ENCODE results near the gene CIDEB.
"Not testable (repeated sequence)": the region's sequence is repeated elsewhere in the genome, so short reads cannot be mapped to it uniquely, and the experiment has no call there.

CIDEB gene, protein sequence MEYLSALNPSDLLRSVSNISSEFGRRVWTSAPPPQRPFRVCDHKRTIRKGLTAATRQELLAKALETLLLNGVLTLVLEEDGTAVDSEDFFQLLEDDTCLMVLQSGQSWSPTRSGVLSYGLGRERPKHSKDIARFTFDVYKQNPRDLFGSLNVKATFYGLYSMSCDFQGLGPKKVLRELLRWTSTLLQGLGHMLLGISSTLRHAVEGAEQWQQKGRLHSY

DNA sequence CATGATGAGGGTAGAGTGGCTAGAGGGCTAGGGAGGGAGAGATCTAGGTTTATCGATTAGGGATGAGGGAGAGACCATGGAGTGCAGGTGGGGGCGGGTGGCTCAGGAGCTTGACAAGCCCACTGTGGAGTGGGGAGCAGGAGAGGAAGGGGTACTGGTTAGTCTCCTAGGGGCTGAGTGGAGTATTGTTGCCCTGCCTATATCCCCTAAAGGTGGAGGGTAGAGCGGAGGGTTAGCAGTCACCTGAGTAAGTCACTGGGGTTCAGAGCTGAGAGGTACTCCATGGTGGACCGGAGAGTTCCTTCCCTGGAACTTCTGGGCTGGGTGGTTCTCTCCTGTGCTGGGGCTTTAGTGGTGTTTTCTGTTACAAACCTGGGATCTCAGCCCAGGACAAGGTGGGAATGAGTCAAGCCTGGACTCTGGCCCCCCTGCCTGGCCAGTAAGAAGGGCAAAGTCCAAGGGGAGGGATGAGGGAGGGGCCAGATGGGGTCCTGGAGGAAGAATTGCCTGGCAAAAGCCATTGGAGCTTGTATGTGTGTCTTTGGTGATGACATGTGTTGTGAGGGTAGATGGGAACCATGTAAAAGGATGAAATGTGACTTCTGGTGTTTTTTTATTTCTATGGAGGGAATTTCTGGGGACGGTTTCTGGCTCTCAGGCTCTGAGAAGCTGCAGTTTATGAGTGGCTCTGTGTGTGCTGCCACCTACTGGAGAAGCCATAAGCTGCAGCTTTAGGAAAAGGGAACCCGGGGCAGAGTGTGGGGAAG lies at the start of gene CIDEB:
TSS of gene CIDEB (minus strand) at position 403 of the 767 bp plus-strand sequence. CDS start at position 284, 119 bp downstream.
- peak; percentile 57 for DNase-seq

DNA sequence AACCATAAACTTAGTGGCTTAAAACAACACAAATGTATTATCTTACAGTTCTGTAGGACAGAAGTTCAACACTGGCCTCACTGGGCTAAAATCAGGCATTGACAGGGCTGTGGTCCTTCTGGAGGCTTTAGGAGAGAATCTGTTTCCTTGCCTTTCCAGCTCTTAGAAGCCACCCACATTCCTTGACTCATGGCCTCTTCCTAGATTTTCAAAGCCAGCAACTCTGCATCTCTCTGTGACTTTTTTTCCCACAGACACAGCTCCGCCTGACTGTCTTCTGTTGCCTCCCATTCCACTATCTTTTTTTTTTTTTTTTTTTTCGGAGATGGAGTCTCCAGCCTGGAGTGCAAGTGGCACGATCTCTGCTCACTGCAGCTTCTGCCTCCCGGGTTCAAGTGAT lies 48.4 kb upstream of the CIDEB start:
- no peak for DNase-seq

DNA sequence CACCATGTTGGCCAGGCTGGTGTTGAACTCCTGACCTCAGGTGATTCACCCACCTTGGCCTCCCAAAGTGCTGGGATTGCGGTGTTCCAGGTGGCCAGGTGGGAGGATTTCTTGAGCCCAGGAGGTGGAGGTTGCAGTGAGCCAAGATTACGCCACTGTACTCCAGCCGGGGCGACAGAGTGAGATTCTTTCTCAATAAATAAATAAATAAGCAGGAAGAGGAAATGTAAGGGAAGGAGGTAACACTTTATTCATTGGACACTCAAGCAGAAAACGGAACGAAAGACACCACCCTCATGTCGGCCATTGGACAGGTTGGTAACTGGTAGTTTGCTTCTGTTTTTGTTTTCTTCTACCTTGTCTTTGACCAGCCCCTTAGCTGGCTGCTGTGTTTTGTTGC lies 47.2 kb upstream of the CIDEB start:
- no peak for DNase-seq

DNA sequence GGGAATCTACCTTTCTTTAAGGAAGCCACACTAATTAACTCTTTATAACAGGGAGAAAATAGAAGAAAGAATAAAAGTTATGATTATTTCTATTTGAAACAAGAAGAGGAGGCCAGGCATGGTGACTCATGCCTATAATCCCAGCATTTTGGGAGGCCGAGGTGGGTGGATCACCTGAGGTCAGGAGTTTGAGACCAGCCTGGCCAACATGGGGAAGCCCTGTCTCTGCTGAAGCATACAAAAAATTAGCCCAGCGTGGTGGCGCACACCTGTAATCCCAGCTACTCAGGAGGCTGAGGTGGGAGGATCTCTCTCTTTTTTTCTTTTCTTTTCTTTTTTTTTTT lies 46.7 kb upstream of the CIDEB start:
- DNase-seq, result not testable (repeated sequence)

DNA sequence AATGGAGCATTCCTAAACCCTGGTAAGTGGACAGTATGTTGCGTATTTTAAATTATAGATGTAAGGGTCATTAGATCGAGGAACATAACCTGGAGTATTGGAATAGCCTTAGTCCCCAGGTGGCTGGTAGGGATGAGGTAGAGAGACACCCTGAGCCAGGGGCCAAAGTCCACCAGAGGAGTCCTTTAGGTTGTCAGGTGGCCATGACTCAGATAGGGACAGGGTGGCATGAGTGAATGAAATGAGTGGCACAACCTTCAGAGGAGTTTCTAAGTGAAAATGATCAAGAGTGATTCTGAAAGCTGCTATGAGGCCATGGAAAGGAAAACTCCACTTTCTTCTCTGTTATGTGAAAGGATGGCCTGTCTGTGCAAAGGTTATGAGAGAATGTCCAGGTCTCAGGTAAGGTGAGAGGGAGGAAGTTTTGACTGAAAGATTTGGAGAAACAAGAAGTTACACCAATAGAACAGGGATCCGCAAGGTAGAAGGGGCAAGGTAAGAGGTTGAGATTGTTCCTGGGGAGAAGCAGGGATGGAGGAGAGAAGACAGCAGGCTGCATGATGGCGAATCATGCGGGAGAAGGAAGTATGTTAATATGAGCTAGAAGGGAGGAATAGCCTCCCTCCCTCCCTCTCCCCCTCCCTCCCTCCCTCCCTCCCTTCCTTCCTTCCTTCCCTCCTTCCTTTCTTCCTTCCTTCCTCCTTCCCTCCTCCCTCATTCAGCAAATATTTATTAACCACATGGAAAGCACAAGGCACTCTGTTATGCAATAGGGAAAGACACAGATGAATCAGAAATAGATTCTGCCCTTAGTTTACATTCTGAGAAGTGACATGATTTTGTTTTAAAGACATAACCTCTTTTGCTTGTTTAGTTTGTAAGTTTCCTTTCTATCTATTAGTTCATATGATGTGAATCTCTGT lies 46.0 kb upstream of the CIDEB start:
- DNase-seq, result no peak

DNA sequence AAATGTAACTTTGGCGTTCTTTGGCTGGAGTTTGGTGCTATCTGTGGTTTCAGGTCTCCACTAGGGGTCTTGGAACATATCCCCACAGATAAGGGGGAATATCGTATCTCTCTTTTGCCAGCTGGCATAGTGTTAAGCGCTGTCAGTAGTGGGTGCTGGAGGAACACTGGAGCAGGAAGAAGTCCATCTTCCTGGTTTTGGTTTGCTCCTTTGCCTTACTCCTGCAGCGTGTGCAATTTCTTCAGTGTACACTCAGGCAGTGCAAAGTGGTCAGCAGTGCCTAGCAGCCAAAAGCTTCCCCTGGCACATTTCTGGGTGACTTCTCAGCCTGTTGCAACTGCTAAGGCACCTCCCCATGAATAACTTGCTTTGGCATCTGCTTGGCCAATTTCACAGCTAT lies 43.7 kb upstream of the CIDEB start:
- no peak for DNase-seq

DNA sequence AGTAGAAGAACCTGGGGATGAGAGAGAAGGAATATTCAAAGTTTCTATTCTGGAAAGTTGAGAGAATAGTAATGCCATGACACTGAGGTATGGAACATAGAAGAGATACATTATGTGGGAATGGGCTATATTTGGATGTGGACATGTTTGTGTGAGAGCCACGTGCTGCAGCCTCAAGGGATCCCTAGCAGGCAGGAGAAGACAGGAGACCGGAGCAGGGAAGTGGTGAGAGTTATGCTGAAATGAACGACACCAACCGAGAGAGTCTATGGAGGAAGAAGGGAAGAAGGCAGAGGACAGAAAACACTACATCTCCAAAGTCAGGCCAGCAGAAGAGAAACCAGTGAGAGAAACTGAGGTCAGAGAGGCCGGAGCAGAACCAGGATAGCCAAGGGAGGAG lies 42.0 kb upstream of the CIDEB start:
- no peak for DNase-seq

DNA sequence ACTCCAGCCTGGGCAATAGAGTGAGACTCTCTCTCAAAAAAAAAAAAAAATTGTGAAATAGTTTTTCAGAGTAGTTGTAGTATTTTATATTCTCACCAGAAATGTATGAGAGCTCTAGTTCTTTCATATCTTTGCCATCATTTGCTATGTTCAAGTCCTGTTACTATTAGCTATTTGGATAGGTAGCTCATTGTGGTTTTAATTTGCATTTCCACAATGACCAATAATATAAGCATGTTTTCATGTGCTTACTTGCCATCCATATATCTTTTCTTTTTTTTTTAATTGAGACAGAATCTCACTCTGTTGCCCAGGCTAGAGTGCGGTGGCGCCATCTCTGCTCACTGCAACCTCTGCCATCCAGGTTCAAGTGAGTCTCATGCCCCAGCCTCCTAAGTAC lies 40.4 kb upstream of the CIDEB start:
- DNase-seq, result no peak

DNA sequence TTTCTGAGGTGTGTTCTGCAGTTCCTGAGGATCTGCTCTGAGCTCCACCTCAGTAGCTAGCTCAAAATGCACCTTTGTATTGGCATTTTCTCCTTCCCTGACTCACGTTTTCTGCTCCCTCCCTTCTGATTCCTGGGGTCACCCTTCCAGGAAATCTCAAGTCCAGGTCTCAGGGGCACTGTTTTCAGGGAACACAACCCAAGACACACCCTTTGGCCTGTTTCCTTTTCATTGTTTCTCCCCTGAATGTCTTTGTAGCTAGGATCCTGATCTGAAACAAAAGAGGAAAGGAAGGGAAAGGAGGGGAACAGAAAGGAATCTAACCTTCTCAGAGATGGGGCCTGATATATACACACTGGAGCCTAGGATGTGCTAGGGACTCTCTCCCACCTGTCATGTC lies 39.4 kb upstream of the CIDEB start:
- no peak for DNase-seq

DNA sequence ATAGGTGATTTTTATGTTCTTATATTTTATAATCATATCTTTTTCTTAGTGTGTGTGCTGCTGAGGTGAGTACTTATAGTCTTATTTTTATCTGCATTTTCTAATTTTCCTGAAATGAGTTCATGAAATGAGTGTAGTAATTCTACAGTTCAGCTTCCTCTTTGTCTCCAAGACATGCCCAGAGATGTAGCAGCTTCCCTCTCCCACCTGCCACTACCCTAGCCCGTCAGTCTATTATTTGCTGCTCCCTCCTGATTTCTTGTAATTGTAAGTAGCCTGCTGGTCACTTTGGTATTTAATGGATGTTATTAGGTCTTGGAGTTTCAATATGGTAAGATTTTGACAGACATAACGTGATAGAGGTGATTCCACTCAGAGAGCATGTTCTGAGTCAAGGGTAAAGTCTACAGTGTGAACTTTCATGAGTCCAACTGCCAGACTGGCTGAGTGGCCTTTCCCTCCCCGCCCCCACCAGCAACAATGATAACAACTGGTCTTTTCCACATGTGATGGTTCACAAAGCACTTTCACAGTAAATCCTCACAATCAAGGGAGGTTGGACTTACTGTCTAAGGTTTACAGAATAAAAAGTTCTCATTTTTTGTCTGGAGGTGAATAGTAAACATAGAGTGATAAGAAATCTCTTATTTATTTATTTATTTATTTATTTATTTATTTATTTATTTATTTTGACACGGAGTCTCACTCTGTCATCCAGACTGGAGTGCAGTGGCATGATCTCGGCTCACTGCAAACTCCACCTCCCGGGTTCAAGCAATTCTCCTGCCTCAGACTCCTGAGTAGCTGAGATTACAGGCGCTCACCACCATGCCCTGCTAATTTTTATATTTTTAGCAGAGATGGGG lies 36.3 kb upstream of the CIDEB start:
- DNase-seq, result no peak

DNA sequence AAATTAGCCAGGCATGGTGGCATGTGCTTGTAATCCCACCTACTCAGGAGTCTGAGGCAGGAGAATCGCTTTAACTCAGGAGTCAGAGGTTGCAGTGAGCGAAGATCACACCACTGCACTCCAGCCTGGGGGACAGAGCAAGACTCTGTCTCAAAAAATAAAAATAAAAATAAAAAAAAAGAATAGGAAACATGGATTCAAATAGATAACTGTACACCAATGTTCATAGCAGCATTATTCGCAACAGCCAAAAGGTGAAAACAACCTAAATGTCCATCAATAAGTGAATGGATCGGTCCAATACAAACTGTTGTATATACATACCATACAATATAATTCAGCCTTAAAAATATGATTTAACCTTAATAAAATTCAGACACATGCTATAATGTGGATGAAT lies 35.1 kb upstream of the CIDEB start:
- no peak for DNase-seq

DNA sequence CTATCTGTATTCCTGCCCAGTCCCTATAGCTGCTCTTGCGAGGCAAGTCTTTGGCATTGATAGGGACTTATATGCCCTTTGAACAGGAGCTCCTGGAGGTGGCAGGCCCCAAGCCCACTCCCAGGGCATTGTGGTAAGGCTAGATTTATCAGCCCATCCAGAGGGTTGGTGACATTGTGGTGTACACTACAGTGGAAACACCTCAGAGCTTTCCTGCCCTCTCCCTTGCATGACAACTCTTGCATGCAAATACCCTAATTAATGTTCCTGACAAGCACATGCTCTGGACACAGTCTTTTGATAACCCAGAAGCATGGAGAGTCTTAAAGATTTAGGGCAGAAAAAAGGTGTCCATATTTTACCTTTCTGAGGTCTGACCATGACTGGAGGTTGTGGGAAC lies 32.8 kb upstream of the CIDEB start:
- DNase-seq, result no peak

DNA sequence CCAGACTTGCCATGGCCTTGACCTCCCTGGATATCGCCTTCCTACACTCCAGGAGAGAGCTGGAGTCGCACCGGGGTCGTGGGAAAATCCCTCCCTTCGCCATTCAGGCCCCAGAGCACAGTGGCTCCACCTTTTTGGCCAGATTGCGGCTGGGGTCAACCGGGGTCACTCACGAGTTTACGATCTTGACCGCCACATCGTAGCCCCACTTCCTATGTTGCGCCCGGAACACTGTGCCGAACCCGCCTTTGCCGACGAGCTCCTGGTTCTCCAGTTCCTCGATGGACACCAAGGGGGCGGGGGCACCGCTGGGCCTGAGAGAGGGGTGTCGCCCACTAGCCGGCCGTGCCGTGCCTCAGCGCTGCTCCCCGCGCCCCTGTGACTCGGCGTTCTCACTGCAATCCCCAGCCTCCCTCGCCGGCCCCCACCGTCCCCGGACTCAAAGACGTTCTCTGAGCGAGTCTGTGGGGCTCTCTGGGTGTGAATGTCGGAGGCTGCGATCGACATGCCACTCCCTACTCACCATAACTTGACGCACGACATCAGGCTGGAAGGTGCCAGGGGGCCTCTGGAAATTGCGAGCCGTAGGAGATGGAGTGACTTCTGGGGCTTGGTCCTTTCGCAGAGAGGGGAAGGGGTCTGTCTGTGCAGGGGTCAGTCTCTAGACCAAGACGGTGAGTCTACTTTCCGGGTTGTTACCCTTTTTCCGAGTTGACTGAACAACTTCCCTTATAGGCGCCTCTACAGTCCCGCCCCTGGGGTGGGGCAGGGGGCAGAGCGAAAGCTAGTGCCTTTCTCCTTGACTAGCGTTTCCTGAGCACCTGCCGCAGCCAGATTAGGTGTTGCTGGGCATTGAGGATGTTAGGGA lies 31.7 kb upstream of the CIDEB start, which contains the start of gene RIPK3:
TSS of gene RIPK3 (minus strand) at position 708 of the 868 bp plus-strand sequence. CDS start at position 543, 165 bp downstream.
- DNase-seq, result peak; percentile 65

DNA sequence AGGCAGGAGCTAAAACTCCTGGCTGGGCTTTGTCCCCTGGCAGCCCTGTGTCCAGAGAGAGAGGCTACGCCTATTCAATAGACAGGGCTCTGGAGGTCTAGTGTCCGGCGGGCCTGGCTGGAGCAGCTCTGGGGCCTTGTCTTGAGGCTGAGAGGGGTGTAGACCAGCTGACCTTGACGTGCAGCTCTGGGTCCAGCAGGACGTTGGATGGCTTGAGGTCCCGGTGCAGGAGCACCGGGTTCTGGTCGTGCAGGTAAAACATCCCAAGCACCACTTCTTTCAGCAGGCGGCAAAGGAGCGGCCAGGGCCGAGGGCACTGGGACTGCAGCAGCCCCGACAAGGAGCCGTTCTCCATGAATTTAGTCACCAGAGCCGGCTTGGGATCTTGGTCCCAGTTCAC lies 31.1 kb upstream of the CIDEB start:
- no peak for DNase-seq

DNA sequence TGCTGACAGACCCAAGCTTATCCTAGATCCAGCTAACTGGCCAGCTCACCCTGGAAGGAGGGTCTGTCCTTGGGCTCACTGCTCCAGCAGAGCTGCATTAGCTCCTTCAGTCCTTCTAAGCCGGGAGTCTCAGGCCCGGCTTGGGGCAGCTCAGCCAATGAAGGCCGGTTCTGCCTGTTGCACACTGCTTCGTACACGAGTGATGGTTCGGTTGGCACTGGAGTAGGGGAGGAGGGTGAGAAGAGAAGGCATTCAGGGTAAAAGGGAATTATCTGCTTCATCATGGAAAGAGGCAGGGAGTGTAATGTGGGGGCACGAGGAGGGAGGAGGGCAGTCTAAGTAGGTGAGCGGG lies 30.0 kb upstream of the CIDEB start:
- DNase-seq, result no peak

DNA sequence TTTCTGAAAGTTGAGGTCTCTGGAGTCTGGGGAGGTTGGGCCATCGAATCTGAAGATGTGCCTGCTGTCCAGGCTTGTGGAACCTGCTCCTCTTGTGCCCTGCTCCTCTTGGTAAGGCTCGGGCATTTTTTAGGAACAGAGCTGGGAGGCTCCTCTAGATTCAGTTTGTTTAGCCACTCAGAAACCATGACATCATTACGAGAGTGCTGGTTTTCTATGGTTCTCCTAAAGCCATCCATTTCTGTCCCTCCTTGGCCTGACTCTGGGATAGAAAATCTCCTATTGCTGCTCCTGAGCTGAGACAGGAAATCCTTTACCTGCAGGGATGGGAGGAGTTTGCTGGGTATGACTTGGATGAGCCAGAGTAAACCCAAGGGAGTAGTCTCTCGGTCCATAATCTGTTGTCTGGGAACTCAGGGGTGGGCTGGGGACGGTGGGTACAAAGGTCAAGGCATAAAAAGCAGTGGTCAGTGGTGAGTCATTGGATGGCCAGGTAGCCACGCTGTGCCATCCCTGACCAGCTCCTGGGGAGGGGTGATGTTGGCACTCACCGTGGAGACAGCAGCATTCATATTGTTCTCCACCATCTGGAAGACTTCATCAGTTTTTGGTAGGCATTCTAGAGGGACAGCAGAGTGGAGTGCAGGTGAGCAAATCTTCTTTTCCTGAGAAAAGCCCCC lies 29.5 kb upstream of the CIDEB start:
- no peak for DNase-seq

DNA sequence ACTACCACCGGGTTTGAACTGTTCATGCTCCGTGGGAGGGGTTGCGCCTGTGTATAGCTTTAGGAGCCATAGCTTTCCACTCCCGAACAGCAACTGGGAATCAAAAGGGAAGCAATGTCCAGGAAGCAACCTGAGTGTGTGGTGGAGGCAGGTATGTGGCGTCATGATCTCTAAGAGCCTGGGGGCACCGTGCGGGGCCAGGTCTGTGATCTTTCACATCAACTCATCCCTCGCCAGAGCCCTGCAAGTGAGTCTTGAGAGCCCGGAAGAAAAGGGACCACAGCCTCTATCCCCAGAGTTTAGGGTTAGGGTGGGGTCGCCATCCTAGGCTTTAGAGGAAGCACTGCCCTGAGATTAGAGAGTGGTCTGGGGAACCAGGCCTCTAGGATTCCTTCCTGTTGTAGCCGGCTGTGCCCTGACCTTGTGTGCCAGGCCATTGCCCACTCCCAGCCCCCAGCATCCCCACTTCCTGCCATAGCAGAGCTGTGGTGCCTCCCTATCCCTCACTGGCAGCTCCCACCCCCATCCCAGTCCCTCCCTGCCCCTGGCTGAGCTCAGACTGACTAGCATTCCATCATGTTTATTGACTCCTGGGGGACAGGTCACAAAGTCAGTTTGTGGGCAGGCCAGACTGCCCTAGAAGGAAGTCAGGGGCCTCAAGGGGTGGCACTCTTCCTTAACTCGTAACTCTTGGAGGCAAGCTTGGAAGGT lies 27.8 kb upstream of the CIDEB start:
- no peak for DNase-seq

DNA sequence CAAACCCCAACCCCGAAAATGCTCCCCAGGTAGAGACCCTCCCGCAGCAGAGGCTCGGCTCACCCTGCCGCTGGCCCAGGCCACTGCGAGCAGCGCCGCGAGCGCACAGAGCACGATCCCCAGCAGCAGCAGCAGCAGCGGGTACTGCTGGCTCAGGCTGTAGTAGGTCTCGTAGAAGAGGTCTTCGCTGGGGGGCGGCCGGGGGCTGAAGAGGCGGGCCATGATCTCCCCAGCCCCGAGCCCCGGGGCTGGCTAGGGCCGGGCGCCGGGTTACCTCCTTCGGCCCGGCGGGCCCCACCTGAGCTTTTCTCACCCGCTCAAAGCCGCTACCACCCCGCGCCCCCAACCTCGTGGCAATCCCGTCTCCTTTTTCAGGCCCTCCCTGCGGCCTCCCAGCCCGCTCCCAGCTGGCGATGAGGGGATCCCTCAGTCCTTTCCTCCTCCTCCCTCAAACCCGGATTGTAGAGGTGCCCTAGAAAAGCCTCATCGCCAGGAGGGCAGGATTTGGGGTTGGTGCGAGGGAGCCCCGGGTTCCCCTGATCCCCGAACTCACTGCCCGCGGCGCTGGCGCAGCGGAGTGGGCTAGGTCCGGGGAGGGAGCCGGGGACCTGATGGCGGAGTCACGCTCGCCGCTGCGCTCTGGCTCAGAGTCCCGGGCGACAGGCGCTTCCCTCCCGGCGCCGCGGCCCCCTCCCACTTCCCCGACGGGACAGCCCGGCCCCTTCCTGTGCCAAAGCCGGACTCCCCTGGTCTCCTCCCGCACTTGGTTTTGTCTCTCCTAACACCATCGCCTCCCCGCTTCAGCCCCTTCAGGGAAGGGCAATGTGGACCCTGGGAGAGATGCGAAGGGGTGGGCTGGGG lies 26.9 kb upstream of the CIDEB start, which contains the start of gene ADCY4:
TSS of gene ADCY4 (minus strand) at position 641 of the 861 bp plus-strand sequence. CDS start at position 222, 419 bp downstream.
- DNase-seq, result peak; percentile 18

Data from activated CD4-positive, alpha-beta T cell treated with anti-CD3 and anti-CD28 coated beads, Interleukin-2, amount 50 U/mL, for 1 hour (primary cell).